Measurements from ENCODE around the gene SREBF2.

GRCh38 chr22:41891407-41891806 is 58.5 kb downstream of the SREBF2 start:
- no peak for TF ChIP-seq TAF1 (IDR thresholded peaks at IDR 0.05; ENCODE audit: borderline replicate concordance, low read depth, low read length)
- no peak for TF ChIP-seq POLR2A (IDR thresholded peaks at IDR 0.05; ENCODE audit: low read depth, low read length)
- TF ChIP-seq POLR2AphosphoS5 (IDR thresholded peaks at IDR 0.05; ENCODE audit: low read depth, low read length), result no peak

All from GM12892 (cell line).